GM12878 (cell line): ENCODE results near the gene FOXR1. TPM values are rescaled to one million over a fixed set of nuclear protein-coding genes. Genes with fewer than 3 reads are reported as not detected.

ENCODE experiments used
- ATAC-seq: fragments of 200-7000 bp; cut with Tn5 transposase; 3 replicates; pipeline ENCODE4 v1.9.1; 2020; ENCODE audit warnings: mild to moderate bottlenecking, moderate library complexity
- BruUV-seq: library from RNA; stranded (reverse); fragments of 400-500 nt; replicated peaks from 2 replicates; lab custom pipeline; 2021; lab: Mats Ljungman, UMichigan
- CTCF ChIA-PET: fragments of 300-600 bp; sonication (Branson Sonifier 250); formaldehyde crosslinking; extraction: SDS; loops from one replicate; lab custom pipeline; 2021; ENCODE audit warnings: inconsistent platforms; lab: Yijun Ruan, JAX
- POLR2A ChIA-PET: fragments of 350-600 bp; formaldehyde crosslinking; extraction: SDS; loops from one replicate; lab custom pipeline; 2021; ENCODE audit warnings: inconsistent platforms; lab: Charles Lee
- RAD21 ChIA-PET: fragments of 300-600 bp; sonication (Branson Sonifier 250); formaldehyde crosslinking; loops from one replicate; lab custom pipeline; 2023; ENCODE audit warnings: antibody characterized with exemption; ENCODE audit not compliant: unreplicated experiment; lab: Charles Lee
- SMC1A ChIA-PET: fragments of 300-600 bp; sonication (Branson Sonifier 250); formaldehyde crosslinking; loops from one replicate; lab custom pipeline; 2023; ENCODE audit not compliant: unreplicated experiment, uncharacterized antibody; lab: Charles Lee
- DNase-seq: peaks from one replicate; pipeline ENCODE4 v3.0.0-alpha.2; 2011; ENCODE audit warnings: low read depth, low spot score
- FAIRE-seq: peaks from 3 replicates; lab custom pipeline; 2011; peaks lifted over from hg19 to GRCh38; lab: Jason Lieb, UNC
- H2AFZ ChIP-seq: 2 replicates; pipeline ENCODE4 v1.6.0; 2011; ENCODE audit warnings: low read depth, low read length, control low read depth; ENCODE audit not compliant: control insufficient read depth
- H3K27ac ChIP-seq: 2 replicates; pipeline ENCODE4 v1.5.1; 2011; ENCODE audit warnings: control low read depth; ENCODE audit not compliant: control insufficient read depth, insufficient read depth
- H3K27me3 ChIP-seq, 2 experiments: replicated peaks in 1 of 2; 2 replicates each; pipeline versions ENCODE4 v1.6.0 to v1.6.1; 2011; ENCODE audit warnings: low read length in 1 of 2; ENCODE audit not compliant: control insufficient read depth in 2 of 2, insufficient read depth in 2 of 2
- H3K36me3 ChIP-seq, 2 experiments: 2 replicates each; pipeline ENCODE4 v1.5.1; 2011; ENCODE audit warnings: low read length in 1 of 2; ENCODE audit not compliant: control insufficient read depth in 2 of 2, insufficient read depth in 2 of 2
- H3K4me1 ChIP-seq: 2 replicates; pipeline ENCODE4 v1.6.1; 2011; ENCODE audit warnings: mild to moderate bottlenecking, low read length, moderate library complexity, mixed read lengths; ENCODE audit not compliant: control insufficient read depth, insufficient read depth
- H3K4me2 ChIP-seq: 2 replicates; pipeline ENCODE4 v1.6.0; 2011; ENCODE audit warnings: control low read depth; ENCODE audit not compliant: control insufficient read depth, insufficient read depth
- H3K4me3 ChIP-seq: fragments of 200-600 bp; sonication (generic); 2 replicates; pipeline ENCODE4 v1.5.1; 2016
- H3K79me2 ChIP-seq: 2 replicates; pipeline ENCODE4 v1.6.0; 2011; ENCODE audit warnings: low read length; ENCODE audit not compliant: control insufficient read depth, insufficient read depth
- H3K9ac ChIP-seq: 2 replicates; pipeline ENCODE4 v1.8.0; 2011; ENCODE audit warnings: low read length, control low read depth, mixed read lengths; ENCODE audit not compliant: control insufficient read depth, insufficient read depth
- H3K9me3 ChIP-seq: replicated peaks from 3 replicates; pipeline ENCODE4 v1.5.1; 2011; ENCODE audit warnings: mild to moderate bottlenecking, low read length; ENCODE audit not compliant: control insufficient read depth, insufficient read depth
- H4K20me1 ChIP-seq: 2 replicates; pipeline ENCODE4 v1.6.0; 2011; ENCODE audit not compliant: control insufficient read depth, insufficient read depth
- BMI1 ChIP-seq: fragments of 450-650 bp; IDR thresholded peaks from 2 replicates; pipeline ENCODE4 v1.6.1; 2016; ENCODE audit warnings: mild to moderate bottlenecking, moderate library complexity, borderline replicate concordance
- FOXK2 ChIP-seq: fragments of 450-650 bp; IDR thresholded peaks from 2 replicates; pipeline ENCODE4 v1.6.1; 2017; ENCODE audit warnings: mild to moderate bottlenecking, moderate library complexity
- NFYB ChIP-seq: IDR thresholded peaks from 2 replicates; pipeline ENCODE4 v1.6.1; 2011; ENCODE audit warnings: low read depth, mild to moderate bottlenecking, low read length, improper control_type of control experiment, moderate library complexity; ENCODE audit not compliant: insufficient read depth
- NR2C2 ChIP-seq: IDR thresholded peaks from 2 replicates; pipeline ENCODE4 v1.6.1; 2011; ENCODE audit warnings: borderline replicate concordance, low read depth; ENCODE audit not compliant: control insufficient read depth, insufficient read length
- PKNOX1 ChIP-seq: fragments of 450-650 bp; IDR thresholded peaks from 2 replicates; pipeline ENCODE4 v1.6.1; 2016; ENCODE audit warnings: mild to moderate bottlenecking
- POU2F2 ChIP-seq: IDR thresholded peaks from 3 replicates; pipeline ENCODE4 v1.6.1; 2011; ENCODE audit warnings: low read depth, mild to moderate bottlenecking, low read length, borderline replicate concordance
- WGBS: methylation state at CpG from one replicate; pipeline ENCODE4 v1.1.6; 2016; ENCODE audit warnings: low lambda C conversion rate; ENCODE audit not compliant: insufficient replicate concordance, insufficient coverage; ENCODE audit errors: missing lambda C conversion rate; 5-methylcytosine and 5-hydroxymethylcytosine counted together
- in situ Hi-C: fragments of 300-500 bp; cut with MboI; formaldehyde crosslinking; loops from 9 replicates; pipeline ENCODE4 v1.14.3; 2018; ENCODE audit warnings: mixed read lengths
- intact Hi-C: fragments of 100-400 bp; cut with micrococcal nuclease; formaldehyde crosslinking; loops from one replicate; pipeline ENCODE4 v1.14.2; 2022; ENCODE audit not compliant: unreplicated experiment
- polyA plus RNA-seq, 11 experiments: library from polyadenylated mRNA; depleted of rRNA in 4 of 11; unstranded in 6 of 11; stranded (reverse) in 5 of 11; fragments of >200 nt; fragmentation: Nextera tagmentation in 4 of 11; fragmentation: Illumina TruSeq in 1 of 11; extraction: Ambion mirVana in 4 of 11; extraction: Trizol in 1 of 11; gene quantifications; 1 replicate in 1 of 11; 2 replicates in 10 of 11; pipeline versions ENCODE4 v1.2.1 to v1.2.3, GENCODE V29; 2011 to 2016; ENCODE audit warnings: inconsistent platforms in 2 of 11, missing spikeins in 2 of 11, low read depth in 1 of 11
- total RNA-seq, 4 experiments: library from RNA; depleted of rRNA in 3 of 4; stranded (reverse); fragments of >200 nt in 3 of 4; fragmentation: Illumina TruSeq in 1 of 4; extraction: Trizol in 1 of 4; gene quantifications; 2 replicates each; pipeline versions ENCODE4 v1.2.1 to v1.2.3, GENCODE V29; 2013 to 2021
- TF ChIP-seq, protein P1 (sequence below): IDR thresholded peaks from 2 replicates; pipeline ENCODE4 v1.6.1; 2011; ENCODE audit warnings: borderline replicate concordance, low read depth, mild to moderate bottlenecking, moderate library complexity, low read length; ENCODE audit not compliant: insufficient read depth, poor library complexity, severe bottlenecking
- TF ChIP-seq, protein P2 (sequence below): fragments of 450-650 bp; IDR thresholded peaks from 2 replicates; pipeline ENCODE4 v1.6.1; 2017; ENCODE audit warnings: mild to moderate bottlenecking, moderate library complexity

FOXR1 gene
- total and polyA plus RNA-seq, 10 of the 15 experiments (the other 5 are each of a cell fraction or from before 2014, with no cell fraction given) = not detected

- WGBS = 76% methylated on average over 9 of the region's 9 CpGs
- peaks cover 13% of the 10 kb centered on the region for H3K79me2 ChIP-seq
- no peaks in the 10 kb centered on the region for H3K27me3 ChIP-seq
- no peaks in the 10 kb centered on the region for H3K9me3 ChIP-seq
- FAIRE-seq = no peak
- no peak overlapping the region; the same call in none of the 2 replicates for H3K4me3 ChIP-seq
- peaks cover 14% of the 10 kb centered on the region for H3K4me1 ChIP-seq
- ATAC-seq = no peak
- in situ Hi-C loops = no loop called here
- intact Hi-C loops = no loop called here
- TF ChIP-seq BMI1 (no peak), NR2C2 (no peak), FOXK2 (no peak), POU2F2 (peak; percentile 24; the same call in 1 of the 3 replicates), NFYB (no peak), PKNOX1 (no peak)
- TF ChIP-seq, protein P1, sequence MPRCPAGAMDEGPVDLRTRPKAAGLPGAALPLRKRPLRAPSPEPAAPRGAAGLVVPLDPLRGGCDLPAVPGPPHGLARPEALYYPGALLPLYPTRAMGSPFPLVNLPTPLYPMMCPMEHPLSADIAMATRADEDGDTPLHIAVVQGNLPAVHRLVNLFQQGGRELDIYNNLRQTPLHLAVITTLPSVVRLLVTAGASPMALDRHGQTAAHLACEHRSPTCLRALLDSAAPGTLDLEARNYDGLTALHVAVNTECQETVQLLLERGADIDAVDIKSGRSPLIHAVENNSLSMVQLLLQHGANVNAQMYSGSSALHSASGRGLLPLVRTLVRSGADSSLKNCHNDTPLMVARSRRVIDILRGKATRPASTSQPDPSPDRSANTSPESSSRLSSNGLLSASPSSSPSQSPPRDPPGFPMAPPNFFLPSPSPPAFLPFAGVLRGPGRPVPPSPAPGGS = no peak
- TF ChIP-seq, protein P2, sequence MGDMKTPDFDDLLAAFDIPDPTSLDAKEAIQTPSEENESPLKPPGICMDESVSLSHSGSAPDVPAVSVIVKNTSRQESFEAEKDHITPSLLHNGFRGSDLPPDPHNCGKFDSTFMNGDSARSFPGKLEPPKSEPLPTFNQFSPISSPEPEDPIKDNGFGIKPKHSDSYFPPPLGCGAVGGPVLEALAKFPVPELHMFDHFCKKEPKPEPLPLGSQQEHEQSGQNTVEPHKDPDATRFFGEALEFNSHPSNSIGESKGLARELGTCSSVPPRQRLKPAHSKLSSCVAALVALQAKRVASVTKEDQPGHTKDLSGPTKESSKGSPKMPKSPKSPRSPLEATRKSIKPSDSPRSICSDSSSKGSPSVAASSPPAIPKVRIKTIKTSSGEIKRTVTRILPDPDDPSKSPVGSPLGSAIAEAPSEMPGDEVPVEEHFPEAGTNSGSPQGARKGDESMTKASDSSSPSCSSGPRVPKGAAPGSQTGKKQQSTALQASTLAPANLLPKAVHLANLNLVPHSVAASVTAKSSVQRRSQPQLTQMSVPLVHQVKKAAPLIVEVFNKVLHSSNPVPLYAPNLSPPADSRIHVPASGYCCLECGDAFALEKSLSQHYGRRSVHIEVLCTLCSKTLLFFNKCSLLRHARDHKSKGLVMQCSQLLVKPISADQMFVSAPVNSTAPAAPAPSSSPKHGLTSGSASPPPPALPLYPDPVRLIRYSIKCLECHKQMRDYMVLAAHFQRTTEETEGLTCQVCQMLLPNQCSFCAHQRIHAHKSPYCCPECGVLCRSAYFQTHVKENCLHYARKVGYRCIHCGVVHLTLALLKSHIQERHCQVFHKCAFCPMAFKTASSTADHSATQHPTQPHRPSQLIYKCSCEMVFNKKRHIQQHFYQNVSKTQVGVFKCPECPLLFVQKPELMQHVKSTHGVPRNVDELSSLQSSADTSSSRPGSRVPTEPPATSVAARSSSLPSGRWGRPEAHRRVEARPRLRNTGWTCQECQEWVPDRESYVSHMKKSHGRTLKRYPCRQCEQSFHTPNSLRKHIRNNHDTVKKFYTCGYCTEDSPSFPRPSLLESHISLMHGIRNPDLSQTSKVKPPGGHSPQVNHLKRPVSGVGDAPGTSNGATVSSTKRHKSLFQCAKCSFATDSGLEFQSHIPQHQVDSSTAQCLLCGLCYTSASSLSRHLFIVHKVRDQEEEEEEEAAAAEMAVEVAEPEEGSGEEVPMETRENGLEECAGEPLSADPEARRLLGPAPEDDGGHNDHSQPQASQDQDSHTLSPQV = no peak
- CTCF ChIA-PET = no interaction called here
- H3K4me2 ChIP-seq = peak overlapping the region; percentile 85; the same call in 1 of the 2 replicates
- DNase-seq = no peak
- BruUV-seq = no TSS peak
- SMC1A ChIA-PET = interaction anchor here (0.5 to 4.9 kb wide), 4 partner anchors 11 to 296 kb away, joined by 3 to 40 read pairs (median 3); partner anchors contain the start of genes RPS25 and TRAPPC4
- H3K36me3 ChIP-seq = peaks cover 4 to 5% of the 10 kb centered on the region in 2 experiments; a peak in 3 of 4 replicates
- H4K20me1 ChIP-seq = no peaks in the 10 kb centered on the region
- POLR2A ChIA-PET = interaction anchor here (0.6 to 2.3 kb wide), 6 partner anchors 10 to 88 kb away, joined by 3 to 9 read pairs (median 4); partner anchors contain the start of genes C2CD2L, CENATAC, RPS25 and TRAPPC4
- H3K9ac ChIP-seq = no peak overlapping the region
- no peak overlapping the region for H3K27ac ChIP-seq
- no peak overlapping the region for H2AFZ ChIP-seq
- RAD21 ChIA-PET = interaction anchor here (0.7 kb wide), 1 partner anchor 28 kb away, joined by 3 read pairs; no protein-coding TSS in a partner anchor
Observed at GRCh38 chr11:119028346-119029068, 56.9 kb downstream of the FOXR1 start.
